ENCODE results near the gene TEX13D. TPM values are rescaled to one million over a fixed set of nuclear protein-coding genes. Genes with fewer than 3 reads are reported as not detected.

The TEX13D gene
- total RNA-seq: not detected in 2 replicates

GRCh38 chrX:124332481-124333424 is at the start of gene TEX13D:
Gene TEX13D, plus strand, starts transcription at chrX:124332660. Its CDS starts 258 bp downstream, at chrX:124332918.

DNA sequence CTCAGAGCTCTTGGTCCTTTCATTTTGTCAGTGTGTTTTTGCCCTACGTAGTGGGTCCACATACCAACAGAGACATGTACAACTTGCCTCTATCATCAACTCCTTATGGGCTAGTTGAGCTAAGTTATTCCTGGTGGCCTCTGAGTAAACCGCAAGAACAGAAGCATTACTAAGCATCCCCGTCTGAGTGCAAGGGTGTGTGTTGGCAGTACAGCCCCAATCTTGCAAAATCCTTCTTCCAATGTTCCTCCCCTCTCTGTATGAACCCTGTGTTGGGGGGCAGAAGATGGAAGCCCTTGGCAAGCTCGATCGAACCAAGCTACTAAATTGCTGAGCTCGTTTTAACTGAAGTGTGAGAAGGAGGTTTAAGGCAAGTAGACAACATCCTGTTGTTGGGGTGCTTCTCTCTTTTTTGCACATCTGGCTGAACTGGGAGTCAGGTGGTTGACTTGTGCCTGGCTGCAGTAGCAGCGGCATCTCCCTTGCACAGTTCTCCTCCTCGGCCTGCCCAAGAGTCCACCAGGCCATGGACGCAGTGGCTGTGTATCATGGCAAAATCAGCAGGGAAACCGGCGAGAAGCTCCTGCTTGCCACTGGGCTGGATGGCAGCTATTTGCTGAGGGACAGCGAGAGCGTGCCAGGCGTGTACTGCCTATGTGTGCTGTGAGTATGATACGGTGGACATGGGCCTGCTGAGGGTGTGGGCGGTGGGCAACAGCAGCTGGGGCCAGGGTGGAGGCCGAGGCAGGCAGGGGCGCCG is 13.8 kb downstream of the TEX13D start, which contains the start of gene SH2D1A:
TSS of gene SH2D1A (plus strand) at position 447 of the 760 bp plus-strand sequence. CDS start at position 527, 80 bp downstream.

Other genes starting within 250 kb of the TEX13D start
- gene SH2D1A, start 13.9 kb downstream of the TEX13D start, total RNA-seq: not detected in 2 replicates

All from regular cardiac myocyte (primary cell).